ENCODE data around the gene LINC00305.

- TF ChIP-seq MAX (IDR thresholded peaks at IDR 0.05) (no peak), TEAD4 (IDR thresholded peaks at IDR 0.05) (no peak), CREB1 (IDR thresholded peaks at IDR 0.05; ENCODE audit: low read depth) (no peak), ZBTB7A (IDR thresholded peaks at IDR 0.05; ENCODE audit: low read depth) (no peak), TAF1 (IDR thresholded peaks at IDR 0.05; ENCODE audit: low read depth) (no peak), FOXM1 (IDR thresholded peaks at IDR 0.05; ENCODE audit: borderline replicate concordance, low read depth) (no peak), YY1 (IDR thresholded peaks at IDR 0.05; ENCODE audit: low read depth) (no peak), TCF12 (IDR thresholded peaks at IDR 0.05; ENCODE audit: low read depth) (no peak), EP300 (IDR thresholded peaks at IDR 0.05; ENCODE audit: borderline replicate concordance) (no peak), REST (IDR thresholded peaks at IDR 0.05; ENCODE audit: low read depth) (no peak)
These were observed 51.4 kb downstream of the LINC00305 start for GRCh38 chr18:64097497-64097896.
